ENCODE results near the gene GTF2H2C. TPM values are rescaled to one million over a fixed set of nuclear protein-coding genes. Genes with fewer than 3 reads are reported as not detected.

The GTF2H2C gene
- total RNA-seq, 4 donors from 2014 or later, result 10.8 to 20.3 (median 19.2) TPM

Small RNA genes lying within 50 kb of the gene (small RNA-seq; reads per million reads assigned to genes)
- not detected for gene RNU6-724P

Other genes with a start within 250 kb of the GTF2H2C start
- 10 to 100 TPM in 2 of 4 donors, 1 to 10 TPM in 2; 5.7 to 10.3 (median 8.3) TPM for gene CCDC125, start 227.4 kb upstream of the GTF2H2C start, total RNA-seq
- gene AK6, start 190.7 kb upstream of the GTF2H2C start, total RNA-seq, result 10 to 100 TPM in 2 of 4 donors, 1 to 10 TPM in 2; 8.4 to 40.8 (median 15.3) TPM
- 10 to 100 TPM; 17.7 to 40.9 (median 29.8) TPM for gene TAF9, start 190.7 kb upstream of the GTF2H2C start, total RNA-seq
- gene RAD17, start 190.4 kb upstream of the GTF2H2C start, total RNA-seq, result 10 to 100 TPM; 11.4 to 27.8 (median 19.0) TPM
- gene MARVELD2, start 145.1 kb upstream of the GTF2H2C start, total RNA-seq, result 1 to 10 TPM in 2 of 4 donors, under 1 TPM in 2; 0.59 to 1.3 (median 1.0) TPM
- gene OCLN, start 67.4 kb upstream of the GTF2H2C start, total RNA-seq, result 10 to 100 TPM in 2 of 4 donors, 1 to 10 TPM in 2; 8.1 to 13.8 (median 9.2) TPM